NB4 (cell line): Measurements from ENCODE around the gene CTSK.
A peak's percentile ranks its signal among the peaks of the same experiment; 100 is the strongest.
"Not testable (repeated sequence)": the region's sequence is repeated elsewhere in the genome, so short reads cannot be mapped to it uniquely, and the experiment has no call there.

Experiments
- DNase-seq: peaks from one replicate; pipeline ENCODE4 v3.0.0; 2010; ENCODE audit warnings: low read depth
- H3K4me3 ChIP-seq: one replicate; pipeline ENCODE4 v1.5.1; 2011; ENCODE audit warnings: mild to moderate bottlenecking, low read depth, low read length, moderate library complexity
- CTCF ChIP-seq: IDR thresholded peaks from one replicate; pipeline ENCODE4 v1.5.1; 2012; ENCODE audit warnings: low read depth, low read length
- MAX ChIP-seq: IDR thresholded peaks from 2 replicates; pipeline ENCODE4 v1.6.1; 2011; ENCODE audit warnings: low read depth, low read length
- MYC ChIP-seq: IDR thresholded peaks from 2 replicates; pipeline ENCODE4 v1.6.1; 2011; ENCODE audit warnings: low read depth, low read length
- POLR2A ChIP-seq: IDR thresholded peaks from 2 replicates; pipeline ENCODE4 v1.6.1; 2011; ENCODE audit warnings: mild to moderate bottlenecking; ENCODE audit not compliant: insufficient read length; ENCODE audit errors: extremely low read depth

The CTSK gene

GRCh38 chr1:150808121-150808520 lies at the start of gene CTSK:
Gene CTSK, minus strand, starts transcription at chr1:150808260. Its CDS starts 1,455 bp downstream, at chr1:150806805.
- DNase-seq, result no peak
- no peak for TF ChIP-seq CTCF
- no peak for TF ChIP-seq MYC
- TF ChIP-seq POLR2A, result no peak
- TF ChIP-seq MAX, result no peak
- no peak within 1 kb of the TSS for H3K4me3 ChIP-seq

GRCh38 chr1:150852734-150853133 lies 44.7 kb upstream of the CTSK start:
- H3K4me3 ChIP-seq, result peak overlapping the region; percentile 49
- DNase-seq, result peak; percentile 75

- not testable (repeated sequence) for H3K4me3 ChIP-seq, DNase-seq
These were observed 42.8 kb upstream of the CTSK start for GRCh38 chr1:150850801-150851362.

- DNase-seq, result peak; percentile 8
- no peak for TF ChIP-seq MAX
- no peak for TF ChIP-seq POLR2A
- TF ChIP-seq CTCF, result no peak
- no peak for TF ChIP-seq MYC
- no peak overlapping the region for H3K4me3 ChIP-seq
These were observed 38.5 kb upstream of the CTSK start for GRCh38 chr1:150846473-150847146.

GRCh38 chr1:150843474-150843873 lies 35.4 kb upstream of the CTSK start:
- TF ChIP-seq POLR2A (no peak), MYC (no peak), CTCF (no peak), MAX (no peak)
- no peak for DNase-seq
- no peak overlapping the region for H3K4me3 ChIP-seq

- no peak for DNase-seq
These were observed 34.9 kb upstream of the CTSK start for GRCh38 chr1:150842964-150843363.

More at GRCh38 chr1:150842964-150843363, 34.9 kb upstream of the CTSK start:
- H3K4me3 ChIP-seq, result no peak overlapping the region
- TF ChIP-seq MYC (no peak), MAX (no peak), POLR2A (no peak), CTCF (no peak)
